Pulmonary artery endothelial cell (primary cell): ENCODE data around the gene ZIC5. TPM values are rescaled to one million over a fixed set of nuclear protein-coding genes. Genes with fewer than 3 reads are reported as not detected.
"Not testable (repeated sequence)": the region's sequence is repeated elsewhere in the genome, so short reads cannot be mapped to it uniquely, and the experiment has no call there.

ENCODE experiments used
- DNase-seq: peaks from one replicate; pipeline ENCODE4 v3.0.0-alpha.2; 2011; ENCODE audit warnings: low read depth, low spot score
- total RNA-seq: library from RNA; depleted of rRNA; stranded (reverse); fragments of >200 nt; gene quantifications from 2 replicates; pipeline ENCODE4 v1.2.3, GENCODE V29; 2014

Gene ZIC5
- total RNA-seq, 1 donor from 2014 or later, result not detected

DNA sequence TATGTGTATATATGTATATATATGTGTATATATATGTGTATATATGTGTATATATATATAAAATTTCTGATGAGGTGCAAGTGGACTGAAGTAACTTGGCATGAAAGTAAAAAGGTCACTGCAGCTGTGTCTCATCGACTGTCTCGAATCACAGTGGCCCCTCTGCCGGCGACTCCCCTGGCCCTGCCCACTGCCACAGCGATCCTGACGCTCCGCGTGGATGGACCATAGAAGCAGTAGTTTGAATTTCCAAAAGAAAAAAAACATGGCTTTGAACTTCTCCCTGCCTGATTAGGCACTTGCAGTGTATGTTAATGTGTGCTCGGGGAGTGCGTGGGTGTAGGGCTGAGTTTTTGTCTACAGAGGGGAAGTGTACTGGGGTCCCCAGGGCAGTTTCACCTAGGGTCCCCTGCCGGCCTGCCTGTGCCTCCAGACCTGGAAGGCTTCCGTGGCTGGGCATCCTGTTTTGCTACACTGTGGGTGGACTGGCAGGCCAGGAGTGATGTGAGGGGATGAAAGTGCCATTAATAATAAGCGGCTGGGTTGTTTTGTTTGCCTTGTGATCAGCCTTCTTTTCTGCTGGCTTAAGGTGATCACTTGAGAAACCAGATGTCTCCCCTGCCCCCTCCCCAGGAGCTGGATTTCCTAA lies 10.8 kb downstream of the ZIC5 start:
- DNase-seq, result no peak

GRCh38 chr13:99959540-99960230 lies 11.9 kb downstream of the ZIC5 start:
- DNase-seq, result no peak

DNA sequence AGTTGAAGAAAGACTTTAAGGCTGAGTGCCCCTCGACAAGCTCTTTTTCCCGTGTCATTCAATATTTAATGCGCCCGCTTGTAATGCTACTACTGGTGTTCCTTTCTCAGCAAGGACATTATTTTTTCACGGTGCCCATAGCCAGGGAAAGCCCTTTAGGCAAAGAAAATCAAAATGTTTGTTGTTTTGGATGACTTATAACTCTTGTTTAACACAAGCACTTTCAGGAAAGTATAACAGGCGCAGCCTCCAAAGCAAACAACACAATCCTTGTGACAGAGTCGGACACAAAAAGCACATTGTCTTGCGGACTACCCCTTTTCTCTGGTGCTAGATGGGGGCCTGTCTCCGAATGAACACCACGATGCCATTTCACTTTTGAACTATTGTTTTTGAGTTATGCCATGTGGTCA lies 12.4 kb downstream of the ZIC5 start:
- DNase-seq, result no peak

DNA sequence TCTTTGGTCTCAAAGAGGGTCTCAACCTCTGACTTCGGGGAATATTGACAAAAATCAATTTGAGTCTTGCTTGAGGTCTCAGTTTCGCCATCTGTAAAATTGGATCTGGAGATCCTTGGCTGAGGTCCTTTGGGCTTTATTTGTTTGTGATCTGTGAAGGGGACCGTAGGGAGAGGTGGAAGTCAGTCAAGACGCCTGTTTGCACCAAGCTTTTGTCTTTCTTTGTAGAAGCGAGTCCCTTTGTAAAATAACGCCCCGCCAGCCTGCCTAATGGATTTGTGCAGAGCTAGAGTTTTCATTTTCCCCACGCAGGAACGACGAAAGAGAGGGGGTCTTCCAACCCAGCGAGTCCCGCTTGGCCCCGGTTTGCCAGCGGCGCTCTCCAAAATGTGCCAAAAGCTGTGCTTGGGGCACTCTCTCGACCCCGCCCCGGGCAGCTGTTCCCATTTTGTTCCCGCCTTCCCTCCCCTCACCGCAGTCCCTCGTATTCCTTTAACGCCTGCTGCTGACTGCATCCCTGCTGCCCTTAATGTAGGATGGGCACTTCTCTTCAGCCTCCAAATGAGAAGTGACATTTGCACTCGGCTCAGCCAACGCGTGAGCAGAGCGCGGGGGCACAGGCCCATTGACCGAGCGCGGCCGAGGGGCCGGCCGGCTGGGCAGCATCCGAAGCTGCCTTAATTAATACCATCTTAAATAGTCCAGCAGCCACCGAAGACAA lies 13.0 kb downstream of the ZIC5 start:
- DNase-seq, result no peak

DNA sequence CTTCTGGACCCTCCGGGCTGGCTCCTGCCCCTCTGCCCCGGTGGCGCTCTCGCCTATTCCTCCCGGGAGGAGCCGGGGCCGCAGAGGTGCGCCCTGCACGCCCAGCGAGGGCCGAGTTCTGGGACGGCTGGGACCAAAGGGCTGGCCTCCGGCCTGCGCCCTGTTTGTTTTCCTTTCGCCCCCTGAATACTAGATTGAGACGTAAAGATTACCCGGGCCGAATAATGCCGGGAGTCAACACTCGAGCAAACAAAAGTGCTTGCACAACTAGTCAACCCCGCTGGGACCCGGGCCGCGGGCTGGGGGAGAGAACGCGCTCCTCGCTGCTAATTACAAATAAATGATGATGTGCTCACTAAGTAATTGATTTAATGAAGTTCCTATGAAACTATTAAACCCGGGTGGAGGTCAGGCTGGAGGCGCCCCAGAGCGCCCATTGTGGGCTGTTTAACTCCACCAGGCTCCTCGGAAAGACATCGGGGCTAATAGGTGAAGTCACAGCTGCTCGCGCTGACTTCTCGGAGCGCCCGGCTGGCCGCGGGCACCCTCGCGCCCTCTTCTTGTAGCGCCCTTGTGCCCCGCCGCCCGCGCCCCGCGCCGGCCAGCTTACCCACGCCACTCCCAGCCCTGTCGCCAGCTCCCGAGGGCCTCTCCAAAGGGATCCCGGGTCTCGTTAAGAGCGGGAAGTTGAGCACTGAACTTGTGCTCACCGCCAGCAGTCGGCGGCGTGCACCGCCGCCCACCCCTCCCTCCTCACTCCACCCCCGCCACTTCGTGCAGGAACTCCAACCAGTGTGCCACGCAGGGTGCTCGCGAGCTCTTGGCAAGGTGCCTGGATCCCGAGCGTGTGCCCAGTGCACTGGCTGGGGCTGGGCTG lies 14.9 kb downstream of the ZIC5 start:
- no peak for DNase-seq

DNA sequence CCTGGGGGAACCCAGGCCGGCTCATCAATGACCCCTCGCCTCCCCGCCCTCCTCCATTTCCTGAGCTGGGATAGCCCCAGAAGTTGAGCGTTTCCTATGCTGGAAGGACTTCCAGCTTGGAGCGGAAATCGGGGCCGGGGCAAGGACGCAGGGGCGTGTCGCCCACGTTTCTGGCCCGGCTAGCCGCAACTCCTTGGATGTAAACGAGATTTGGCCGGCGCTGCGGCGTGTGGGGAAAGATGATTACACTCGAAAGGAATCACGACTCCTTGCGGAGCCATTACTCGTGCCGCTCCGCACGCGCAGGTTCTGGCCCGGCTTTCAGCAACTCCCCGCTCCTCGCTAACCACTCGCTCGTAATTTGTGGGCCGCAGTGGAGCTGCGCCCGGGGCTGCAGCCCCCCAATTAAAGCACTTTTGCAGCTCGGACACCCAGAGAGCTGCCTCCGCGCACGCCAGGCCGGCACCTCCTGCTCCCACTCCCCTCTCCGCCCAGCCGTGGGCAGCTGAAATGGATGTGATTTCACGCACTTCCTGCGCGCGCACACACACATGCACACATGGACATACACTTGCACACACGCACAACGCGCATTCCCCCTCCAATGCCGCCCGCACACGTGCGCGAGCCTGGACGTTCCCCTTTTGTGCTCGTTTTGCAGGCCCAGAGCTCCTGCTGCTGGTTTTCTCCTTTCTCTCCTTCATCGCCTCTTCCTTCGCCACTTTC lies 15.7 kb downstream of the ZIC5 start:
- DNase-seq, result no peak

- no peak for DNase-seq
Measured at GRCh38 chr13:99955107-99955746, 16.3 kb downstream of the ZIC5 start.

DNA sequence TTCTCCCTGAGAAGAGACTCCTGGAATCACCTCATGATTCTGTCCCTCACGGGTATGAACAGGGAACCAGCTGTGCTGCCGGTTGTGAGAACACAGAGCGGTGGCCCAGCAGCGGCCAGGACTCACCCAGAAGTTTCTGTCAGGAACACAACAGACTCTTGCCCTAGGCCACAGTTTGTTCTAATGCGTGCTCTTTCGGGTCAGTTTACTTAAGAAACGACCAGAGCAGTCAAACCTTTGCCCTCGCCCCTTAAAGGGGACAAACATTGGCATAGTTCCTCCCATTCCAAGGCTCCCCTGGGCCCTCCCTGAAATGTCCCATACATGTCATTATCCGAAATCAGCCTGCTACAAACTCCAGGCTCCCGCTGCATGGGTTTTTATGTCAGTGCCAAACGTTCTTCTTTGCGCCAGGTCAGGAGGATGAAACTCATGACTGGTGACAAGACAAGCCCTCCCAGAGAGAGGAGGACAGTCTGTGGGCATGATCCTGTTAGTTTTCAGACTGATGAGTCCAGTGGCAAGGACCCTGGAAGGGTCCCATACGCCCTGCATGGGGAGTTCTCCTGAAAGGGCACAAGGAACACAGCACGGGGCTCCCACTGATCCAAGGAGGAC lies 18.3 kb downstream of the ZIC5 start:
- DNase-seq, result no peak

- not testable (repeated sequence) for DNase-seq
Measured at GRCh38 chr13:99951666-99952065, 19.9 kb downstream of the ZIC5 start.

DNA sequence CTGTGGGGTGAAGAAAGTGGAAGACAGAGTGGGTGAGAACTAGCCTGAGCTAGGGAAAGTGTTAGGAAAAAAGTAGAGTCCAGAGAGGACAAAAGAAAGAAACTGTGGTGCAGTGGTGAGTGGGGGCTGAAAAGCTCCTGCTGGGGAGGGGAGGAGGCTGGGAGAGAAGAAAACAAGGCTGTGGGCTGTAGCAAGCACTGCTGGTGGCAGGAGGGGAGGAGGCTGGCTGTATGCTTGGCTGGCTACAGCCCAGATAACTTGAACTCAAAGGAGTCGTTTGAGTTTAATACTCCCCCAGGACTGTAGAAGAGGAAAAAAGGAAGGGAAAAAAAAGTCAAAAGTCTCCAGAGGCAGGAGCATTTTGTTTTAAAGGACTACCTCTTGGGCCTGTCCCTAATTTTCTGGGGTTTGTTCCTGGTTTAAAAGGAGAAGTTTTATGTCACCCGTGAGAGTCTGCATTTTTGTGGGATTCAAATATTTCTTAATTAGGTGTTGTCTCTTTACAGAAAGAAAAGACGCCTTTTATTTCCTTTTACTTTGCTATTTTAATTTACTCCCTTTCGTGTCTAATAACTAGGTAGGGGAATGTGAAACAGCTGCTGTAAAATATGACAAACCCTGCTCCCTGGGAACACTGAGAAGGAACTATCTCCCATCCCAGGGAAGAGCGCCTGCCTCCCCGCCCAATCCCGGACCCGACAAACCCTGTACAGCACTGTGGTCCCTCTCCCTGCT lies 21.7 kb downstream of the ZIC5 start:
- no peak for DNase-seq

DNA sequence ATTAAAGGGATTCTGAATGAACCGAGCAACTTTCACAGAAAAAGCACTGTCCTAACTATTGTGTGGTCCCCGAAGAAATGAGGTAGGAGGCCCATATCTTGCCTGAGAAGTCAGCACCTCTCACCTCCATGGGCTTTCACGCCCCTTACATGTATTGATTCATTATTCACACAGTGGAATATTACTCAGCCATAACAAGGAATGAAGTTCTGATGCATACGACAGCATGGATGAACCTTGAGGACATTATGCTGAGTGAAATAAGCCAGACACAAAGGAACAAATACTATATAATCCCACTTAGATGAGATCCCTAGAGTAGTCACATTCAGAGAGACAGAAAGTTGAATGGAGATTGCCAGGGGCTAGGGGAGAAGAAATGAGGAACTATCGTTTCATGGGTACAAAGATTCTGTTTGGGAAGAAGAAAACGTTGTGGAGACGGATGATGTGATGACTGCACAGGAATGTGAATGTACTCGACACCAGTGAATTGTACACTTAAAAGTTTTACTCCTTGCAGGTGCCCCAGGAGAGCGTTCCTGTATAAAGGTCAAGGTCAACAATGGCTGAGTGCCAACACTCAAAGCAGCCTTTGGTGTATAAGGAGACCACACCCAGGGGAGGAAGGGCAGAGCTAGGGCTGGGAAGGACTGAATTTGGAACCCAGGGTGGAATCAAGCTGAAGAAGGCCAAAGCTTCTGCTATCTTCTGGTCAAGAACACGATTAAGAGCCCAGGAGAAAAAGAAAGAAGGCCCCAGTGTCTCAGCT lies 22.5 kb downstream of the ZIC5 start:
- no peak for DNase-seq

GRCh38 chr13:99948411-99948810 lies 23.2 kb downstream of the ZIC5 start:
- DNase-seq, result no peak

DNA sequence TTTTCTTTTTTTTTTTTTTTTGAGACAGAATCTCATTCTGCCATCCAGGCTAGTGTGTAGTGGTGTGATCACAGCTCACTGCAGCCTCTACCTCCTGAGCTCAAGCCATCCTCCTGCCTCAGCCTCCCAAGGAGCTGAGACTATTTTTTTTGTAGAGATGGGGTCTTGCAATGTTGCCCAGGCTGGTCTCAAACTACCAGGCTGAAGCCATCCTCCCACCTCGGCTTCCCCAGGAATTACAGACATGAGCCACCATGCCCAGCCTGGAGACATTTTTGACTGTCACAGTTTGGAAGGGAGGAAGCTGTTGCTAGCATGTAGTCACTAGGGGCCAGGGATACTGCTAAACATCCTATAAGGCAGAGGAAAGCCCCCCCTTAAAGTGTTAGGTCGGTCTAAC lies 23.9 kb downstream of the ZIC5 start:
- no peak for DNase-seq

GRCh38 chr13:99945515-99945914 lies 26.1 kb downstream of the ZIC5 start:
- not testable (repeated sequence) for DNase-seq

GRCh38 chr13:99944606-99945005 lies 27.0 kb downstream of the ZIC5 start:
- DNase-seq, result no peak

DNA sequence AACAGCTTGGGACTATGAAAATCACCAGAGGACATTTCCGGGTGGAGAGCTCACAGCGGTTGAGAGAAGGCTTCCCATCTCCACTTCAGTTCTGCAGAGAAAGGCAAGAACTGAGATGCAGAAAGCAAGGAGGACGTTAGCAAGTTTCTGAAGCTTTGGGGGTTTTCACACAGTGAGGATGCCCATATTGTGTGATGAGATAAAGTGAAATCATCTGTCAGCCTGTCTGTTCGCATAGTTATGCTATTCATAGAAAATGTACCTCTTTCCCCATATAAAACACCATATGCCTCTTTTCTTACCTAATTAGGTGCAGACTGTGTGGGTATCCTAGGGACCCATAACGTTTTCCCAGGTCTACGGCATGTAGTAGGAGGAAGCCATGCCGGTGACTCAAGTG lies 27.5 kb downstream of the ZIC5 start:
- no peak for DNase-seq

- no peak for DNase-seq
Measured at GRCh38 chr13:99941911-99942310, 29.7 kb downstream of the ZIC5 start.

DNA sequence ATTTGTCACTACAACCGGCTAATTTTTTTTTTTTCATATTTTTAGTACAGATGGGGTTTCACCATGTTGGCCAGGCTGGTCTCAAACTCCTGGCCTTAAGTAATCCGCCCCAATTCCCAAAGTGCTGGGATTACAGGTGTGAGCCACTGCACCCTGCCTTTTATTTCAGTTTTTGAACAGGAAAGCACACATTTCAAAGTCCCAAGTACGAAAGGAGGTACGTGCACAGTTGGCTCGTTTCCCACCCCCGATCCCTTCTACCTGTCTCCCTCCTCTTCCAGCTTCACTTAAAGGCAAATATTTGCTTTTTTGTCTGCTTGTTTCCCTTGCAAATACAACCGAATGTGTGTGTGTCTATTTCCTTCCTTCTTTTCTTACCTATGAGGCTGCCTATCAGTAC lies 30.5 kb downstream of the ZIC5 start:
- DNase-seq, result no peak

- no peak for DNase-seq
Measured at GRCh38 chr13:99938635-99939034, 32.9 kb downstream of the ZIC5 start.
